Ishikawa (cell line): ENCODE measurements around the gene FEV.
A peak's percentile ranks its signal among the peaks of the same experiment; 100 is the strongest.

Experiments used
- CEBPB ChIP-seq: IDR thresholded peaks from 2 replicates; pipeline ENCODE4 v1.6.1; 2012
- CREB1 ChIP-seq: IDR thresholded peaks from 2 replicates; pipeline ENCODE4 v1.6.1; 2012; ENCODE audit warnings: low read depth
- EGR1 ChIP-seq: IDR thresholded peaks from 2 replicates; pipeline ENCODE4 v1.6.1; 2012
- EP300 ChIP-seq: IDR thresholded peaks from 2 replicates; pipeline ENCODE4 v1.6.1; 2012; ENCODE audit warnings: borderline replicate concordance
- FOXM1 ChIP-seq: IDR thresholded peaks from 2 replicates; pipeline ENCODE4 v1.6.1; 2012; ENCODE audit warnings: low read depth, borderline replicate concordance
- NFIC ChIP-seq: IDR thresholded peaks from 2 replicates; pipeline ENCODE4 v1.6.1; 2012
- RAD21 ChIP-seq: IDR thresholded peaks from 2 replicates; pipeline ENCODE4 v1.6.1; 2012; ENCODE audit warnings: low read depth
- TAF1 ChIP-seq: IDR thresholded peaks from 2 replicates; pipeline ENCODE4 v1.6.1; 2012; ENCODE audit warnings: low read depth, mild to moderate bottlenecking
- TCF12 ChIP-seq: IDR thresholded peaks from 2 replicates; pipeline ENCODE4 v1.6.1; 2012; ENCODE audit warnings: low read depth
- TEAD4 ChIP-seq: IDR thresholded peaks from 2 replicates; pipeline ENCODE4 v1.6.1; 2012
- USF1 ChIP-seq: IDR thresholded peaks from 2 replicates; pipeline ENCODE4 v1.6.1; 2012
- YY1 ChIP-seq: IDR thresholded peaks from 2 replicates; pipeline ENCODE4 v1.6.1; 2012; ENCODE audit warnings: low read depth
- ZBTB7A ChIP-seq: IDR thresholded peaks from 2 replicates; pipeline ENCODE4 v1.6.1; 2012; ENCODE audit warnings: low read depth
- TF ChIP-seq, protein P1 (sequence below): IDR thresholded peaks from 2 replicates; pipeline ENCODE4 v1.6.1; 2012; ENCODE audit warnings: low read depth, mild to moderate bottlenecking
- TF ChIP-seq, protein P2 (sequence below): IDR thresholded peaks from 2 replicates; pipeline ENCODE4 v1.6.1; 2012

The FEV gene

GRCh38 chr2:218980735-218981389 lies 4.1 kb downstream of the FEV start:
- TF ChIP-seq TCF12 (no peak), EP300 (no peak), TEAD4 (no peak), NFIC (no peak), TAF1 (no peak), FOXM1 (no peak), EGR1 (no peak), USF1 (no peak), CREB1 (no peak), CEBPB (no peak), YY1 (no peak), RAD21 (no peak)
- TF ChIP-seq, protein P1, sequence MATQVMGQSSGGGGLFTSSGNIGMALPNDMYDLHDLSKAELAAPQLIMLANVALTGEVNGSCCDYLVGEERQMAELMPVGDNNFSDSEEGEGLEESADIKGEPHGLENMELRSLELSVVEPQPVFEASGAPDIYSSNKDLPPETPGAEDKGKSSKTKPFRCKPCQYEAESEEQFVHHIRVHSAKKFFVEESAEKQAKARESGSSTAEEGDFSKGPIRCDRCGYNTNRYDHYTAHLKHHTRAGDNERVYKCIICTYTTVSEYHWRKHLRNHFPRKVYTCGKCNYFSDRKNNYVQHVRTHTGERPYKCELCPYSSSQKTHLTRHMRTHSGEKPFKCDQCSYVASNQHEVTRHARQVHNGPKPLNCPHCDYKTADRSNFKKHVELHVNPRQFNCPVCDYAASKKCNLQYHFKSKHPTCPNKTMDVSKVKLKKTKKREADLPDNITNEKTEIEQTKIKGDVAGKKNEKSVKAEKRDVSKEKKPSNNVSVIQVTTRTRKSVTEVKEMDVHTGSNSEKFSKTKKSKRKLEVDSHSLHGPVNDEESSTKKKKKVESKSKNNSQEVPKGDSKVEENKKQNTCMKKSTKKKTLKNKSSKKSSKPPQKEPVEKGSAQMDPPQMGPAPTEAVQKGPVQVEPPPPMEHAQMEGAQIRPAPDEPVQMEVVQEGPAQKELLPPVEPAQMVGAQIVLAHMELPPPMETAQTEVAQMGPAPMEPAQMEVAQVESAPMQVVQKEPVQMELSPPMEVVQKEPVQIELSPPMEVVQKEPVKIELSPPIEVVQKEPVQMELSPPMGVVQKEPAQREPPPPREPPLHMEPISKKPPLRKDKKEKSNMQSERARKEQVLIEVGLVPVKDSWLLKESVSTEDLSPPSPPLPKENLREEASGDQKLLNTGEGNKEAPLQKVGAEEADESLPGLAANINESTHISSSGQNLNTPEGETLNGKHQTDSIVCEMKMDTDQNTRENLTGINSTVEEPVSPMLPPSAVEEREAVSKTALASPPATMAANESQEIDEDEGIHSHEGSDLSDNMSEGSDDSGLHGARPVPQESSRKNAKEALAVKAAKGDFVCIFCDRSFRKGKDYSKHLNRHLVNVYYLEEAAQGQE, result no peak
- TF ChIP-seq, protein P2, sequence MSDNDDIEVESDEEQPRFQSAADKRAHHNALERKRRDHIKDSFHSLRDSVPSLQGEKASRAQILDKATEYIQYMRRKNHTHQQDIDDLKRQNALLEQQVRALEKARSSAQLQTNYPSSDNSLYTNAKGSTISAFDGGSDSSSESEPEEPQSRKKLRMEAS, result no peak

DNA sequence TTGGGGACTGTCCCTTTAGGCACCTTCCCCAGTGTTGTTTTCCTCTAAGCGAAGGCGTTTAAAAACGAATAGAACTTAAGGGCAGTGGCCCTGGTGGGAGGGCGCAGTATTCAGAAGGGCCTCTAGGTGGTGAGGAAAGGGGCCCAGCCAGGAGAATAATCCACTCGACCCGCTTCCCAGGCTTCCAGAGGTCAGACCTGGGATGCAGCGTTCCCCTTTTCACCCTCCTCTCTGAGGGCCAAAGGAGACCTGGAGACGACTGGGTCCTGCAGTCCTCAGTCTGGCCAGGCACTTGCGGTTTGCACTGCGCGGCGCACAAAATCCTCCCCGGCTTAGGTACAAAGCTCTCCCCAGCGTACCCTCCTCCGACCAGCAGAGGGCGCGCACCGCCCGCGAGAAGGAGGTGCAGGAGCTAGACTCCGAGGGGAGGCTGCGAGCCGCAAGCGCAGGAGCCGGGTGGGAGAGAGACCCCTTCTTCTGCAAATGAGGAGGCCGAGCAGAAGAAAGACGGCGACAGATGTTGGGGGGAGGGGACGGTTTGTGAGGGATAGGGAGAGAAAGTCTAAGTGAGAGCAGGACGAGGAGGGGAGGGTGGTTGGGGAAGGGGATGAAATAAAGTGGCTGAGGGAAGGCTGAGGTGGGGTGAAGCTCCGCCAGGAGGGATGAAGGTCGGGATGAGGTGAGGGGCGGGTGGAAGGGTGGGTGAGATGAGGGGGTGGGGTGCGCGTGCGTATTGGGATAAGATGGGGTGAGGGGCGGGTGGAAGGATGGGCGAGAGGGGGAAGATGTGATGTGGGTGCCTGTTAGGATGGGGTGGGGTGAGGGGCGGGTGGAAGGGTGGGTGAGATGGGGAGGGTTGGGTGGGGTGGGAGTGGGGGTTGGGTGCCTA lies 4.9 kb downstream of the FEV start:
- TF ChIP-seq RAD21 (peak; percentile 78), CREB1 (no peak), TCF12 (no peak), FOXM1 (no peak)

DNA sequence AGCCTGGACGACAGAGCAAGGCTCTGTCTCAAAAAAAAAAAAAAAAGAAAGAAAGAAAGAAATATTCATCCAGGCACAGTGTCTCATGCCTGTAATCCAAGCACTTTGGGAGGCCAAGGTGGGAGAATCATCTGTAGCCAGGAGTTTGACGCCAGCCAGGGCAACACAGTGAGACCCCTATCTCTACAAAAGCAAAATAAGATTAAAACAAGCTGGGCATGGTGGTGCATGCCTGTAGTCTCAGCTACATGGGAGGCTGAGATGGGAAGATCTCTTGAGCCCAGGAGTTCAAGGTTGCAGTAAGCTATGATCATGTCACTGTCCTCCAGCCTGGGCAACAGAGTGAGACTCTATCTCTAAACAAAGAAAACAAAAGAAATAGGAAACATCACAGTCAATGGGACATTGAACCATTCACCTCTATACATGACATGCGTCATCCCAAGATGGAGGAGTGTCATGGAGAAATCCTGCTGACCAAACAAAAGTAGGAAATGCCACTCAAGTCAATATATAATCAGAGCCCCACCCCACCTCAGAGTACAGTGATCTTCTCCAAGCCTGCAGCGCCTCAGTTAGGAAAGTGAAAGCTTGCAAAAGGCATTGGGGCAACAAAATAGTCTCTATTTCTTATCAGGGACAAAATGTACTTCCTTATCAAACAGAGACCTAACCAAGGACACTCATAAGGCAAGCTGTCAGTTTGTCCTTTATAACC lies 9.8 kb downstream of the FEV start:
- TF ChIP-seq CEBPB (no peak), YY1 (no peak), EGR1 (no peak), ZBTB7A (no peak), TCF12 (no peak), RAD21 (no peak), TAF1 (no peak), NFIC (no peak), FOXM1 (no peak), TEAD4 (no peak), EP300 (no peak), USF1 (no peak), CREB1 (no peak)
- TF ChIP-seq, protein P2, result no peak
- TF ChIP-seq, protein P1, result no peak

DNA sequence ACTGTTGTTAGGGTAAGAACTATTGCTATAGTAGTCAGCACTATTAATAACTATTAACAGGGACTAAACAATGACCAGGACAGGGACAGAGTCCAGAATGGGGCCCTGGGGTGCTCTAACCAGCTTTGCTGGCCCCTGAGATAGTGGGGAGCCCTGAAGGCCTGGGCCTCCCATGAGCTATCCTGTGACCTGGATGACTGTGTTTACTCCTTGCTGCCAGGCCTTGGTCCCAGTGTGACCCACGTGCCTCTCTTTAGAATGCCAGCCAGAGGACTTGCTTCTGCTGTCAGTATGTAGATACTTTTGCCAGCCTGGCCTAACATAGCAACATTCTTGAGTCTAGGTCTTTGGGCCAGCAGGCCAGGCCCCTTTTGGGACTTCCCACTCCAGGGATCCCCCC lies 14.1 kb downstream of the FEV start:
- TF ChIP-seq, protein P1, result no peak
- TF ChIP-seq, protein P2, result no peak
- TF ChIP-seq YY1, result no peak
- no peak for TF ChIP-seq TEAD4
- TF ChIP-seq CREB1, result no peak
- no peak for TF ChIP-seq EP300
- no peak for TF ChIP-seq TAF1
- TF ChIP-seq ZBTB7A, result no peak
- TF ChIP-seq NFIC, result no peak
- TF ChIP-seq EGR1, result no peak
- no peak for TF ChIP-seq CEBPB
- no peak for TF ChIP-seq RAD21
- TF ChIP-seq USF1, result no peak
- no peak for TF ChIP-seq FOXM1
- TF ChIP-seq TCF12, result no peak
